Stimulated activated CD4-positive, alpha-beta T cell treated with anti-CD3 and anti-CD28 coated beads, Interleukin-15, amount 100 ng/mL, for 1 hour (primary cell): ENCODE measurements around the gene IFT52.

Experiments used
- DNase-seq, 2 donors: peaks; one replicate each; pipeline ENCODE4 v3.0.0-alpha.2; 2020; ENCODE audit warnings: low read depth in 1 of 2, low spot score in 1 of 2

Gene IFT52

DNA sequence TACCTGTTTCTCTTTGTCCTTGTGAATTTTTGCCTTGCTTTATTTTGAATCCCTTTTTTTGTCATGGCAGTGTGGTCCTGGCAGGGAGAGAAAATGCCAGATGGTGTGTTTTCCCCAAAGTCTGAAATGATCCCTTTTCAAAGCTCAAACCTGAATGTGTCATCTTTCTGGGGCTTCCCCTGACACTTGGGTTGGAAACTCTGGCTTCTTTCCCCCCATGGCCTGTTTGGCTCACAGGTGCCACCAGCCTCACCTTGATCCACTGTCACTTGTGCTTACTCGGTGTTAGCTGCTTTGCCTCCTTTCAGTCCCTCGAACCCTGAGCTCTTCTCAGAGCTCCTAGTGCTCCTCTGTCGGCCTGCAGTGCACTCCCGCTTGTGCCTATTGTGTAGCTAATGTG is 98.4 kb downstream of the IFT52 start:
- DNase-seq, result no peak

DNA sequence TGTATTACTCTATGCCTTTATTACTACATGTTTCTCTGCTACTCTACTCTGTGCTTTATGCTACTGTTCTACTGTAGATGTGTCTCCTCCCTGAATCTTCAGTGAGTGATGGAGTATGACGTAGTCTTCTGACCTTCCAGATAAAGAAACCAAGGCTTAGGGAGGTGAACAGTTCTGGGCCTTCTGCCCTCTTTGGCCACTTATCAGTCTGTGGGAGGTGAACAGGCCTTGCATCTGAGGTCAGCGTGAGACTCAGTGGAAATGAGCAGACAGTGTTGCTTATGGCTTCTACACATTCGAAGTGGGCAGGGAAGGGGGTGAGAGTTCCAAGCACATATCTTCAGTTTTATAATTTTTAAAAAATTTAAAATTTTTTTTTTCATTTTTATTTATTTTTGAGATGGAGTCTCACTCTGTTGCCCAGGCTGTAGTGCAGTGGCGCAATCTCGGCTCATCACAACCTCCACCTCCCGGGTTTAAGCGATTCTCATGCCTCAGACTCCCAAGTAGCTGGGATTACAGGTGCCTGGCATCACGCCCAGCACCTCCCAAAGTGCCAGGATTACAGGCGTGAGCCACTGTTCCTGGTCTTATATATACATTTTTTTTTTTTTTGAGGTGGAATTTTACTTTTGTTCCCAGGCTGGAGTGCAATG is 100.3 kb downstream of the IFT52 start:
- no peak for DNase-seq

DNA sequence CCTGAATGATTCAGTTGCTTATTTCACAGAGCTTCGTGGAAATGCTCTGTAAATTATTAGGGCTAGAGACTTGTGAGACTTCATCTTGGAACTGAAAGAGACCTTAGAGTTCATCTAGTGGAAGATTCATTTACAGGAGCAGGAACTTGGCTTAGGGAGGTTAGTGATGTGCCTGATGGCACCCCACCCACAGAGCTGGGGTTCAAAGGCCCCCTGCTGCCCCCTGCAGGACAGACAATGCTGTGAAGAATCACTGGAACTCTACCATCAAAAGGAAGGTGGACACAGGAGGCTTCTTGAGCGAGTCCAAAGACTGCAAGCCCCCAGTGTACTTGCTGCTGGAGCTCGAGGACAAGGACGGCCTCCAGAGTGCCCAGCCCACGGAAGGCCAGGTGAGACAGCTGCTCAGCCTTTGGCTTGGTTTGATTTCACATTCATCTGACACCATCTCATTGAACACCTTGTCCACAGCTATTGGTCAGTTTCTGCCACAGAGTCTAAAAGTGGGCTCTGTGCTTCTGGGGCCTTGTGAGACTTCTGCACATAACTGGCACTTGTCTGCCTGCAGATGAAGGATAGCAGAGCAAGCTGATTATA is 101.3 kb downstream of the IFT52 start:
- peak in 1 of 2 donors; percentile 37 for DNase-seq

DNA sequence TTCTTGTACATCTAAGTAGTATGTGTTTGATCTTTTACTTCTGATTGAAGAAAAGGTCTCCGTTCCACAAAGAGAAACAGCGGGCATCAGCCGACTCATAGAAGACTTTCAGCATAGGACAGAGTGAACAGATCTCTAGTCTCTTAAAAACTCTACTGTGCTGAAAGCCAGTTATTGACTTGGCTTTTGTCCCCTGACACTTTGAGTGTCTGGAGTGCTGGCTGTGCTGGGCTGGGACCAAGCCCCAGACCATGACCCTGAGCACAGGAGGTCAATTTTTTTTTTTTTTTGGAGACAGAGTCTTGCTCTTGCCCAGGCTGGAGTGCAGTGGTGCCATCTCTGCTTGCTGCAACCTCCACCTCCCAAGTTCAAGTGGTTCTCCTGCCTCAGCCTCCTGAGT is 104.0 kb downstream of the IFT52 start:
- DNase-seq, result no peak

DNA sequence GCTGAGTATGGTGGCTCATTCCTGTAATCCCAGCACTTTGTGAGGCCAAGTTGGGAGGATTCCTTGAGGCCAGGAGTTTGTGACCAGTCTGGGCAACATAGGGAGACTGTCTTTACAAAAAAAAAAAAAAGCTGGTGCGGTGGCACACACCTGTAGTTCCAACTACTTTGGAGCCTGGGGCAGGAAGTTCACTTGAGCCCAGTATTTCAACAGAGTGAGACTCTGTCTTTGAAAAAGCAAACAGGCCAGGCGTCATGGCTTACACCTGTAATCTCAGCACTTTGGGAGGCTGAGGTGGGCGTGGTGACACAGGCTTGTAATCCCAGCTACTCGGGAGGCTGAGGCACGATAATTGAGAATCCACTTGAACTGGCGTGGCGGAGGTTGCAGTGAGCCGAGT is 104.8 kb downstream of the IFT52 start:
- no peak for DNase-seq
